Measurements from ENCODE around the gene TRIP4.

DNA sequence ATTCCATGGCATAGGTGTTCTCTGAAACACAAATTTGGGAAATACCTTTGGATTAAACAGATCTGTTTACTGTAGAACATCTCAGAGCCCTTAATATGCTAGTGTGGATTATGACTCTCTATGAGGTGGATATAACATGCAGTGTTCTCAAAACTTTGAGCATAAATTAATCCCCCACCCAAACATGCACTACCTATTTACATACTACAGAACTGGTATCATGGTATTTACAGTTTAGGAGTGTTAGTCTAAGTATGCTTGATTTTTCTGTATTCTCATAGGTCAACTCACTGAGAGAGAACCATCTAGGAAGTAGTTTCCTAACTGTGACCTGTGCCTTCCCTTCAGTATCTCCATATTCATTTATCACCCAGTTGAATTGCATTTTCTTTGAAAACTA is 41.8 kb downstream of the TRIP4 start:
- no peak for TF ChIP-seq JUND (IDR thresholded peaks at IDR 0.05)
- TF ChIP-seq, protein P1, sequence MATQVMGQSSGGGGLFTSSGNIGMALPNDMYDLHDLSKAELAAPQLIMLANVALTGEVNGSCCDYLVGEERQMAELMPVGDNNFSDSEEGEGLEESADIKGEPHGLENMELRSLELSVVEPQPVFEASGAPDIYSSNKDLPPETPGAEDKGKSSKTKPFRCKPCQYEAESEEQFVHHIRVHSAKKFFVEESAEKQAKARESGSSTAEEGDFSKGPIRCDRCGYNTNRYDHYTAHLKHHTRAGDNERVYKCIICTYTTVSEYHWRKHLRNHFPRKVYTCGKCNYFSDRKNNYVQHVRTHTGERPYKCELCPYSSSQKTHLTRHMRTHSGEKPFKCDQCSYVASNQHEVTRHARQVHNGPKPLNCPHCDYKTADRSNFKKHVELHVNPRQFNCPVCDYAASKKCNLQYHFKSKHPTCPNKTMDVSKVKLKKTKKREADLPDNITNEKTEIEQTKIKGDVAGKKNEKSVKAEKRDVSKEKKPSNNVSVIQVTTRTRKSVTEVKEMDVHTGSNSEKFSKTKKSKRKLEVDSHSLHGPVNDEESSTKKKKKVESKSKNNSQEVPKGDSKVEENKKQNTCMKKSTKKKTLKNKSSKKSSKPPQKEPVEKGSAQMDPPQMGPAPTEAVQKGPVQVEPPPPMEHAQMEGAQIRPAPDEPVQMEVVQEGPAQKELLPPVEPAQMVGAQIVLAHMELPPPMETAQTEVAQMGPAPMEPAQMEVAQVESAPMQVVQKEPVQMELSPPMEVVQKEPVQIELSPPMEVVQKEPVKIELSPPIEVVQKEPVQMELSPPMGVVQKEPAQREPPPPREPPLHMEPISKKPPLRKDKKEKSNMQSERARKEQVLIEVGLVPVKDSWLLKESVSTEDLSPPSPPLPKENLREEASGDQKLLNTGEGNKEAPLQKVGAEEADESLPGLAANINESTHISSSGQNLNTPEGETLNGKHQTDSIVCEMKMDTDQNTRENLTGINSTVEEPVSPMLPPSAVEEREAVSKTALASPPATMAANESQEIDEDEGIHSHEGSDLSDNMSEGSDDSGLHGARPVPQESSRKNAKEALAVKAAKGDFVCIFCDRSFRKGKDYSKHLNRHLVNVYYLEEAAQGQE (IDR thresholded peaks at IDR 0.05) = no peak
